Skeletal muscle cell (primary cell): Measurements from ENCODE around the gene AKAP8L.
A peak's percentile ranks its signal among the peaks of the same experiment; 100 is the strongest.

Experiments used
- DNase-seq: peaks from one replicate; pipeline ENCODE4 v3.0.0-alpha.2; 2010; ENCODE audit warnings: low read depth
- H3K4me3 ChIP-seq: 2 replicates; pipeline ENCODE4 v1.5.1; 2011; ENCODE audit warnings: low read depth, mild to moderate bottlenecking, control low read depth, low read length, moderate library complexity

The AKAP8L gene

GRCh38 chr19:15418579-15419412 lies at the start of gene AKAP8L:
AKAP8L (minus strand) TSS chr19:15418988; CDS start chr19:15418923, 65 bp downstream.
- peak; percentile 99 for DNase-seq
- H3K4me3 ChIP-seq = peak within 1 kb of the TSS; percentile 96

GRCh38 chr19:15467734-15468214 lies 49.0 kb upstream of the AKAP8L start:
- no peak overlapping the region for H3K4me3 ChIP-seq
- no peak for DNase-seq

GRCh38 chr19:15466851-15467733 lies 48.3 kb upstream of the AKAP8L start:
- H3K4me3 ChIP-seq = no peak overlapping the region
- DNase-seq = no peak

GRCh38 chr19:15464394-15465385 lies 45.9 kb upstream of the AKAP8L start, which contains the start of gene RASAL3:
RASAL3 (minus strand) TSS chr19:15464544; CDS start chr19:15464358, 186 bp downstream.
- no peak within 1 kb of the TSS for H3K4me3 ChIP-seq
- DNase-seq = no peak

- DNase-seq = no peak
Measured at GRCh38 chr19:15463861-15464371, 45.1 kb upstream of the AKAP8L start.

GRCh38 chr19:15461694-15462093 lies 42.9 kb upstream of the AKAP8L start:
- no peak for DNase-seq
- H3K4me3 ChIP-seq = no peak overlapping the region

More at GRCh38 chr19:15463861-15464371, 45.1 kb upstream of the AKAP8L start:
- H3K4me3 ChIP-seq = no peak overlapping the region

- DNase-seq = no peak
- no peak overlapping the region for H3K4me3 ChIP-seq
Measured at GRCh38 chr19:15457701-15458484, 39.1 kb upstream of the AKAP8L start.

GRCh38 chr19:15456871-15457700 lies 38.3 kb upstream of the AKAP8L start:
- no peak for DNase-seq
- H3K4me3 ChIP-seq = no peak overlapping the region

- no peak for DNase-seq
- no peak overlapping the region for H3K4me3 ChIP-seq
Measured at GRCh38 chr19:15456441-15456840, 37.7 kb upstream of the AKAP8L start.

- H3K4me3 ChIP-seq = no peak overlapping the region
- DNase-seq = no peak
Measured at GRCh38 chr19:15455996-15456395, 37.2 kb upstream of the AKAP8L start.

GRCh38 chr19:15453906-15454860 lies 35.4 kb upstream of the AKAP8L start:
- DNase-seq = no peak
- no peak overlapping the region for H3K4me3 ChIP-seq

- no peak for DNase-seq
- H3K4me3 ChIP-seq = peak overlapping the region; percentile 42
Measured at GRCh38 chr19:15453091-15453578, 34.3 kb upstream of the AKAP8L start.

- peak; percentile 64 for DNase-seq
- peak overlapping the region; percentile 42 for H3K4me3 ChIP-seq
Measured at GRCh38 chr19:15452111-15453047, 33.6 kb upstream of the AKAP8L start.

- DNase-seq = no peak
- no peak overlapping the region for H3K4me3 ChIP-seq
Measured at GRCh38 chr19:15450528-15450890, 31.7 kb upstream of the AKAP8L start.
